Right atrium auricular region (tissue), 2 donors: ENCODE data around the gene ROBO4. TPM values are rescaled to one million over a fixed set of nuclear protein-coding genes. Genes with fewer than 3 reads are reported as not detected.

Source experiments
- DNase-seq: peaks from one replicate; pipeline ENCODE4 v3.0.0-alpha.2; 2019; ENCODE audit warnings: low spot score
- H3K27ac ChIP-seq, 2 donors: fragments of 200-600 bp; sonication (generic); 1 replicate in 1 of 2; 2 replicates in 1 of 2; pipeline ENCODE4 v1.5.1; 2016 to 2019
- H3K27me3 ChIP-seq, 2 donors: fragments of 200-600 bp; sonication (generic); one replicate each; pipeline versions ENCODE4 v1.5.1 to v1.6.0; 2017 to 2019
- H3K36me3 ChIP-seq: fragments of 200-600 bp; sonication (generic); one replicate; pipeline ENCODE4 v1.5.1; 2016
- H3K4me1 ChIP-seq, 2 donors: fragments of 200-600 bp; sonication (generic); one replicate each; pipeline versions ENCODE4 v1.5.1 to v1.6.0; 2017 to 2019
- H3K4me3 ChIP-seq, 2 donors: fragments of 200-600 bp; sonication (generic); 1 replicate in 1 of 2; 2 replicates in 1 of 2; pipeline ENCODE4 v1.5.1; 2017 to 2019; ENCODE audit warnings: mild to moderate bottlenecking in 1 of 2, moderate library complexity in 1 of 2
- H3K9me3 ChIP-seq, 2 donors: fragments of 200-600 bp; sonication (generic); one replicate each; pipeline ENCODE4 v1.5.1; 2019
- CTCF ChIP-seq, 2 donors: fragments of 200-600 bp; sonication (generic); IDR thresholded peaks; one replicate each; pipeline ENCODE4 v1.5.1; 2019; ENCODE audit warnings: antibody characterized with exemption in 2 of 2
- total RNA-seq, 2 donors: library from RNA; depleted of rRNA; stranded (reverse); fragments of >200 nt; gene quantifications; one replicate each; pipeline ENCODE4 v1.1.0, GENCODE V29; 2016

The ROBO4 gene
- total RNA-seq, 2 donors from 2014 or later = 16.2 to 21.6 TPM

GRCh38 chr11:124868331-124869274, 29.1 kb downstream of the ROBO4 start:
- Histone ChIP-seq H3K9me3 (no peaks in the 10 kb centered on the region), H3K4me3 (no peak overlapping the region), H3K4me1 (peaks cover 0 to 39% of the 10 kb centered on the region in 2 donors), H3K36me3 (no peaks in the 10 kb centered on the region), H3K27me3 (peaks cover 32 to 58% of the 10 kb centered on the region in 2 donors), H3K27ac (no peak overlapping the region)
- TF ChIP-seq CTCF (IDR thresholded peaks at IDR 0.05) = no peak
- DNase-seq = no peak

- H3K27me3 ChIP-seq = peaks cover 32 to 58% of the 10 kb centered on the region in 2 donors
Measured at GRCh38 chr11:124867700-124868099, 30.0 kb downstream of the ROBO4 start.

GRCh38 chr11:124865902-124866851, 31.5 kb downstream of the ROBO4 start:
- TF ChIP-seq CTCF (IDR thresholded peaks at IDR 0.05) = peak; percentile 70 to 92
- no peak for DNase-seq
- H3K4me3 ChIP-seq = peak overlapping the region in 1 of 2 donors; percentile 36
- H3K27me3 ChIP-seq = peaks cover 32 to 58% of the 10 kb centered on the region in 2 donors
- H3K4me1 ChIP-seq = peaks cover 0 to 47% of the 10 kb centered on the region in 2 donors
- H3K36me3 ChIP-seq = no peaks in the 10 kb centered on the region
- no peak overlapping the region for H3K27ac ChIP-seq
- H3K9me3 ChIP-seq = no peaks in the 10 kb centered on the region

More at GRCh38 chr11:124867700-124868099, 30.0 kb downstream of the ROBO4 start:
- Histone ChIP-seq H3K4me3 (no peak overlapping the region), H3K4me1 (peaks cover 0 to 47% of the 10 kb centered on the region in 2 donors), H3K36me3 (no peaks in the 10 kb centered on the region), H3K9me3 (no peaks in the 10 kb centered on the region), H3K27ac (no peak overlapping the region)
- DNase-seq = no peak
- peak in 1 of 2 donors; percentile 67 for TF ChIP-seq CTCF (IDR thresholded peaks at IDR 0.05)

- no peak within 1 kb of the TSS for H3K27ac ChIP-seq
- H3K27me3 ChIP-seq = peaks cover 32 to 58% of the 10 kb centered on the region in 2 donors
- H3K36me3 ChIP-seq = no peaks in the 10 kb centered on the region
- H3K4me1 ChIP-seq = peaks cover 0 to 47% of the 10 kb centered on the region in 2 donors
- H3K9me3 ChIP-seq = no peaks in the 10 kb centered on the region
- TF ChIP-seq CTCF (IDR thresholded peaks at IDR 0.05) = no peak
- H3K4me3 ChIP-seq = peak within 1 kb of the TSS in 1 of 2 donors; percentile 36
- DNase-seq = no peak
Measured at GRCh38 chr11:124865181-124865901, 32.3 kb downstream of the ROBO4 start, which contains the start of gene ROBO3. Gene ROBO3 (plus strand): TSS chr11:124865432. CDS start chr11:124865578, 146 bp downstream.

- Histone ChIP-seq H3K4me1 (peaks cover 0 to 47% of the 10 kb centered on the region in 2 donors), H3K36me3 (no peaks in the 10 kb centered on the region), H3K9me3 (no peaks in the 10 kb centered on the region), H3K4me3 (no peak overlapping the region), H3K27me3 (peaks cover 32 to 55% of the 10 kb centered on the region in 2 donors), H3K27ac (no peak overlapping the region)
- no peak for DNase-seq
- TF ChIP-seq CTCF (IDR thresholded peaks at IDR 0.05) = no peak
Measured at GRCh38 chr11:124864892-124865180, 32.8 kb downstream of the ROBO4 start.
